Keratinocyte (primary cell): Measurements from ENCODE around the gene TARS2. TPM values are rescaled to one million over a fixed set of nuclear protein-coding genes. Genes with fewer than 3 reads are reported as not detected.

Experiments used
- DNase-seq: peaks from one replicate; pipeline ENCODE4 v3.0.0-alpha.2; 2011; ENCODE audit warnings: low read depth, missing footprints, low spot score
- FAIRE-seq: peaks from 2 replicates; lab custom pipeline; 2011; peaks lifted over from hg19 to GRCh38; lab: Jason Lieb, UNC
- H2AFZ ChIP-seq: 2 replicates; pipeline ENCODE4 v1.6.0; 2012; ENCODE audit warnings: low read length, control low read depth, inconsistent platforms; ENCODE audit not compliant: control insufficient read depth
- H3K27ac ChIP-seq: 2 replicates; pipeline ENCODE4 v1.5.1; 2011; ENCODE audit warnings: low read length; ENCODE audit not compliant: control insufficient read depth, insufficient read depth
- H3K27me3 ChIP-seq: 3 replicates; pipeline ENCODE4 v1.6.0; 2011; ENCODE audit warnings: low read length; ENCODE audit not compliant: control insufficient read depth, insufficient read depth; ENCODE audit errors: extremely low read depth
- H3K36me3 ChIP-seq, 2 experiments: 2 replicates in 1 of 2; 3 replicates in 1 of 2; pipeline ENCODE4 v1.5.1; 2011; ENCODE audit warnings: low read length in 2 of 2, mild to moderate bottlenecking in 1 of 2; ENCODE audit not compliant: control insufficient read depth in 2 of 2, insufficient read depth in 2 of 2; ENCODE audit errors: extremely low read depth in 1 of 2
- H3K4me1 ChIP-seq: 3 replicates; pipeline ENCODE4 v1.5.1; 2011; ENCODE audit warnings: low read length; ENCODE audit not compliant: control insufficient read depth, insufficient read depth; ENCODE audit errors: extremely low read depth
- H3K4me2 ChIP-seq: 3 replicates; pipeline ENCODE4 v1.6.0; 2011; ENCODE audit warnings: low read depth, low read length; ENCODE audit not compliant: control insufficient read depth, insufficient read depth; ENCODE audit errors: extremely low read depth
- H3K4me3 ChIP-seq, 3 experiments: fragments of 200-600 bp in 1 of 3; sonication (generic) in 1 of 3; 2 replicates in 2 of 3; 3 replicates in 1 of 3; pipeline ENCODE4 v1.5.1; 2011 to 2016; ENCODE audit warnings: low read length in 3 of 3, mild to moderate bottlenecking in 3 of 3, control low read depth in 2 of 3, inconsistent platforms in 1 of 3, low read depth in 1 of 3, mixed read lengths in 1 of 3, mixed run types in 1 of 3, moderate library complexity in 1 of 3; ENCODE audit not compliant: control insufficient read depth in 2 of 3, insufficient read depth in 2 of 3; ENCODE audit errors: extremely low read depth in 1 of 3
- H3K79me2 ChIP-seq: 2 replicates; pipeline ENCODE4 v1.6.0; 2012; ENCODE audit warnings: low read length; ENCODE audit not compliant: control insufficient read depth, insufficient read depth
- H3K9ac ChIP-seq: 3 replicates; pipeline ENCODE4 v1.6.0; 2011; ENCODE audit warnings: low read length; ENCODE audit not compliant: control insufficient read depth, insufficient read depth; ENCODE audit errors: extremely low read depth
- H3K9me1 ChIP-seq: 3 replicates; pipeline ENCODE4 v1.6.0; 2011; ENCODE audit warnings: low read length; ENCODE audit not compliant: control insufficient read depth, insufficient read depth; ENCODE audit errors: extremely low read depth
- H3K9me3 ChIP-seq: 2 replicates; pipeline ENCODE4 v1.5.1; 2012; ENCODE audit warnings: low read depth, low read length; ENCODE audit not compliant: control insufficient read depth
- H4K20me1 ChIP-seq: 3 replicates; pipeline ENCODE4 v1.6.0; 2011; ENCODE audit warnings: low read length; ENCODE audit not compliant: control insufficient read depth, insufficient read depth; ENCODE audit errors: extremely low read depth
- CTCF ChIP-seq, 3 experiments: IDR thresholded peaks in 1 of 3; conservative IDR thresholded peaks in 1 of 3; optimal IDR thresholded peaks in 1 of 3; 2 replicates in 2 of 3; 3 replicates in 1 of 3; pipeline versions ENCODE3 to v1.5.1; 2011; ENCODE audit warnings: low read length in 3 of 3, mild to moderate bottlenecking in 3 of 3, moderate library complexity in 2 of 3, control low read depth in 1 of 3, inconsistent platforms in 1 of 3; ENCODE audit not compliant: insufficient read depth in 2 of 3; ENCODE audit errors: extremely low read depth in 1 of 3
- EZH2 ChIP-seq: IDR thresholded peaks from one replicate; pipeline ENCODE4 v1.6.1; 2012; ENCODE audit warnings: inconsistent platforms, mild to moderate bottlenecking, low read length, moderate library complexity
- dilution Hi-C: fragments of 300-500 bp; cut with MboI; formaldehyde crosslinking; loops from one replicate; pipeline ENCODE4 v1.7.0; 2020; ENCODE audit warnings: low sequenced_read_pairs; ENCODE audit not compliant: extremely low pct_ligation_motif_present
- polyA plus RNA-seq, 5 experiments: library from polyadenylated mRNA; depleted of rRNA in 3 of 5; stranded (reverse) in 3 of 5; stranded (forward) in 1 of 5; unstranded in 1 of 5; fragments of >200 nt; gene quantifications; 1 replicate in 1 of 5; 2 replicates in 3 of 5; 3 replicates in 1 of 5; pipeline versions ENCODE4 v1.2.1 to v1.2.3, GENCODE V29; 2011 to 2012; ENCODE audit warnings: missing spikeins in 2 of 5, low read depth in 1 of 5, low replicate concordance in 1 of 5

Gene TARS2
- polyA plus RNA-seq, 1 donor (not counting 4 experiments of a cell fraction or from before 2014, with no cell fraction given): 28.4 TPM

GRCh38 chr1:150511551-150511950 lies 24.3 kb downstream of the TARS2 start:
- no peaks in the 10 kb centered on the region for H3K79me2 ChIP-seq
- peaks cover 16 to 17% of the 10 kb centered on the region in 2 experiments for H3K36me3 ChIP-seq
- dilution Hi-C loops: no loop called here
- no peak overlapping the region for H3K4me3 ChIP-seq
- FAIRE-seq (no peak), DNase-seq (no peak)
- no peak overlapping the region for H3K4me2 ChIP-seq
- no peak overlapping the region for H2AFZ ChIP-seq
- H3K9ac ChIP-seq: no peak overlapping the region
- TF ChIP-seq EZH2 (no peak), CTCF (optimal IDR thresholded peaks at IDR 0.05 in 1 of 3, IDR thresholded peaks at IDR 0.05 in 1 of 3, conservative IDR thresholded peaks at IDR 0.05 in 1 of 3; ENCODE audit: extremely low read depth in 1 of 3, insufficient read depth in 2 of 3, low read length in 3 of 3) (no peak)
- peaks cover 2% of the 10 kb centered on the region for H3K9me1 ChIP-seq
- no peak overlapping the region for H3K27ac ChIP-seq
- no peaks in the 10 kb centered on the region for H3K9me3 ChIP-seq
- H3K27me3 ChIP-seq: no peaks in the 10 kb centered on the region
- peaks cover 40% of the 10 kb centered on the region for H3K4me1 ChIP-seq
- H4K20me1 ChIP-seq: no peaks in the 10 kb centered on the region

- FAIRE-seq: no peak
- Histone ChIP-seq H3K9me3 (no peaks in the 10 kb centered on the region), H4K20me1 (no peaks in the 10 kb centered on the region), H3K9me1 (peaks cover 2% of the 10 kb centered on the region), H3K79me2 (no peaks in the 10 kb centered on the region), H3K36me3 (peaks cover 13 to 17% of the 10 kb centered on the region in 2 experiments), H3K9ac (no peak overlapping the region), H3K4me2 (no peak overlapping the region), H3K27me3 (no peaks in the 10 kb centered on the region), H2AFZ (no peak overlapping the region), H3K4me3 (no peak overlapping the region), H3K4me1 (peaks cover 42% of the 10 kb centered on the region), H3K27ac (no peak overlapping the region)
- dilution Hi-C loops: no loop called here
- no peak for TF ChIP-seq CTCF (optimal IDR thresholded peaks at IDR 0.05 in 1 of 3, IDR thresholded peaks at IDR 0.05 in 1 of 3, conservative IDR thresholded peaks at IDR 0.05 in 1 of 3; ENCODE audit: extremely low read depth in 1 of 3, insufficient read depth in 2 of 3, low read length in 3 of 3)
- no peak for TF ChIP-seq EZH2
- DNase-seq: no peak
Measured at GRCh38 chr1:150511985-150512660, 24.9 kb downstream of the TARS2 start.
